ENCODE data around the gene SNRK.

Gene SNRK

GRCh38 chr3:43254125-43254524 is 32.2 kb upstream of the SNRK start:
- Histone ChIP-seq H3K9me3 (ENCODE audit: severe bottlenecking) (no peaks in the 10 kb centered on the region), H3K27ac (no peak overlapping the region), H3K27me3 (ENCODE audit: insufficient read depth, low read depth, severe bottlenecking) (no peaks in the 10 kb centered on the region), H3K36me3 (no peaks in the 10 kb centered on the region), H3K4me3 (ENCODE audit: low read depth, low read length) (no peak overlapping the region)
- TF ChIP-seq CTCF (IDR thresholded peaks at IDR 0.05; ENCODE audit: low read depth, low read length), result no peak
- DNase-seq, result no peak

GRCh38 chr3:43255662-43256061 is 30.7 kb upstream of the SNRK start:
- DNase-seq, result no peak
- Histone ChIP-seq H3K27me3 (ENCODE audit: insufficient read depth, low read depth, severe bottlenecking) (no peaks in the 10 kb centered on the region), H3K4me3 (ENCODE audit: low read depth, low read length) (no peak overlapping the region), H3K27ac (no peak overlapping the region), H3K36me3 (no peaks in the 10 kb centered on the region), H3K9me3 (ENCODE audit: severe bottlenecking) (no peaks in the 10 kb centered on the region)
- TF ChIP-seq CTCF (IDR thresholded peaks at IDR 0.05; ENCODE audit: low read depth, low read length), result no peak

- no peak overlapping the region for H3K27ac ChIP-seq
Observed at GRCh38 chr3:43256714-43257461, 29.5 kb upstream of the SNRK start.

GRCh38 chr3:43257850-43258249 is 28.5 kb upstream of the SNRK start:
- H3K9me3 ChIP-seq (ENCODE audit: severe bottlenecking), result no peaks in the 10 kb centered on the region
- TF ChIP-seq CTCF (IDR thresholded peaks at IDR 0.05; ENCODE audit: low read depth, low read length), result no peak
- H3K27ac ChIP-seq, result no peak overlapping the region
- no peaks in the 10 kb centered on the region for H3K36me3 ChIP-seq
- no peak for DNase-seq
- no peaks in the 10 kb centered on the region for H3K27me3 ChIP-seq (ENCODE audit: insufficient read depth, low read depth, severe bottlenecking)
- no peak overlapping the region for H3K4me3 ChIP-seq (ENCODE audit: low read depth, low read length)

More at GRCh38 chr3:43256714-43257461, 29.5 kb upstream of the SNRK start:
- Histone ChIP-seq H3K27me3 (ENCODE audit: insufficient read depth, low read depth, severe bottlenecking) (no peaks in the 10 kb centered on the region), H3K36me3 (no peaks in the 10 kb centered on the region), H3K4me3 (ENCODE audit: low read depth, low read length) (no peak overlapping the region), H3K9me3 (ENCODE audit: severe bottlenecking) (no peaks in the 10 kb centered on the region)
- no peak for DNase-seq
- no peak for TF ChIP-seq CTCF (IDR thresholded peaks at IDR 0.05; ENCODE audit: low read depth, low read length)

- H3K27ac ChIP-seq, result no peak overlapping the region
Observed at GRCh38 chr3:43259626-43260025, 26.7 kb upstream of the SNRK start.

More at GRCh38 chr3:43259626-43260025, 26.7 kb upstream of the SNRK start:
- no peak for DNase-seq
- TF ChIP-seq CTCF (IDR thresholded peaks at IDR 0.05; ENCODE audit: low read depth, low read length), result no peak
- no peaks in the 10 kb centered on the region for H3K9me3 ChIP-seq (ENCODE audit: severe bottlenecking)
- no peaks in the 10 kb centered on the region for H3K27me3 ChIP-seq (ENCODE audit: insufficient read depth, low read depth, severe bottlenecking)
- H3K4me3 ChIP-seq (ENCODE audit: low read depth, low read length), result no peak overlapping the region
- no peaks in the 10 kb centered on the region for H3K36me3 ChIP-seq

Data from WERI-Rb-1 (cell line).